Renal cortical epithelial cell (primary cell): ENCODE results near the gene CRBN. TPM values are rescaled to one million over a fixed set of nuclear protein-coding genes. Genes with fewer than 3 reads are reported as not detected.

Source experiments
- DNase-seq: peaks from one replicate; pipeline ENCODE4 v3.0.0-alpha.2; 2011; ENCODE audit warnings: low read depth
- total RNA-seq: library from RNA; depleted of rRNA; stranded (reverse); fragments of >200 nt; gene quantifications from 2 replicates; pipeline ENCODE4 v1.2.3, GENCODE V29; 2014

Gene CRBN
- total RNA-seq, 1 donor from 2014 or later, result 147 TPM

GRCh38 chr3:3170998-3171397, 8.5 kb downstream of the CRBN start:
- DNase-seq, result peak; percentile 74

GRCh38 chr3:3165650-3166049, 13.8 kb downstream of the CRBN start:
- no peak for DNase-seq

GRCh38 chr3:3165241-3165640, 14.2 kb downstream of the CRBN start:
- DNase-seq, result no peak

- DNase-seq, result no peak
Measured at GRCh38 chr3:3160826-3161225, 18.7 kb downstream of the CRBN start.

- DNase-seq, result no peak
Measured at GRCh38 chr3:3157484-3157883, 22.0 kb downstream of the CRBN start.

GRCh38 chr3:3154879-3155610, 24.4 kb downstream of the CRBN start:
- DNase-seq, result no peak

- no peak for DNase-seq
Measured at GRCh38 chr3:3151513-3151912, 28.0 kb downstream of the CRBN start.

- no peak for DNase-seq
Measured at GRCh38 chr3:3149560-3149959, 29.9 kb downstream of the CRBN start.

- no peak for DNase-seq
Measured at GRCh38 chr3:3145831-3146230, 33.7 kb downstream of the CRBN start.

GRCh38 chr3:3141939-3142338, 37.6 kb downstream of the CRBN start:
- no peak for DNase-seq

- DNase-seq, result no peak
Measured at GRCh38 chr3:3137526-3137925, 42.0 kb downstream of the CRBN start.

GRCh38 chr3:3134750-3135448, 44.6 kb downstream of the CRBN start:
- no peak for DNase-seq

- no peak for DNase-seq
Measured at GRCh38 chr3:3133500-3133899, 46.0 kb downstream of the CRBN start.

- DNase-seq, result no peak
Measured at GRCh38 chr3:3129579-3129978, 49.9 kb downstream of the CRBN start.

GRCh38 chr3:3127432-3128010, 52.0 kb downstream of the CRBN start:
- DNase-seq, result no peak

- DNase-seq, result peak; percentile 78
Measured at GRCh38 chr3:3126477-3127431, 52.7 kb downstream of the CRBN start, which contains the start of gene TRNT1. Gene TRNT1, plus strand, starts transcription at chr3:3126940. Its CDS starts 2,101 bp downstream, at chr3:3129041.

- no peak for DNase-seq
Measured at GRCh38 chr3:3125977-3126376, 53.5 kb downstream of the CRBN start.

GRCh38 chr3:3119393-3119851, 60.1 kb downstream of the CRBN start:
- DNase-seq, result no peak

GRCh38 chr3:3117651-3118050, 61.8 kb downstream of the CRBN start:
- no peak for DNase-seq

GRCh38 chr3:3113042-3113709, 66.3 kb downstream of the CRBN start:
- DNase-seq, result no peak

GRCh38 chr3:3110749-3111361, 68.6 kb downstream of the CRBN start:
- DNase-seq, result no peak
